Measurements from ENCODE around the gene LACC1. TPM values are rescaled to one million over a fixed set of nuclear protein-coding genes. Genes with fewer than 3 reads are reported as not detected.

Gene LACC1
- total and polyA plus RNA-seq, 2 experiments from 2014 or later = 6.4 to 8.2 TPM

DNA sequence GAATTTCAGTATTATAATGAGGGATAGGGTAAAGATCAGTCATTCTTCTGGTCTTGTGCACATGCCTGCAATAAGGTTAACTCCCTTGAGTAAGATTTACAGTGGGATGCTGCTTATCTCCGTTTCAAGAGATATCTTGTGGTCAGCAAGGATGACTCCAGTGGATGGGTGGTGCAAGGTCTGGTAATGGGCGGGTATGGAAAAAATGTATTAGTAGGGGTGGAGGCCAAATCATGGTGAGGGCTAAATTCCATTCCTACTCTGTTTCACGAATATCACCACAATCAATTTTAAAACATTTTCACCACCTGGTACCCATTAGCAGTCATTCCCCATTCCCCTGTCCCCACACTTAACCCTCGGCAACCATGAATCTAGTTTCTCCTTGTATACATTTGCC, 40.8 kb upstream of the LACC1 start:
- Histone ChIP-seq H3K4me3 (no peak overlapping the region), H3K4me2 (ENCODE audit: unreplicated experiment) (peak overlapping the region; percentile 39), H3K9ac (no peak overlapping the region), H3K36me3 (ENCODE audit: low read depth) (no peaks in the 10 kb centered on the region), H3K9me2 (ENCODE audit: insufficient read depth) (0 out of 2 replicates have a peak, but pooled peaks cover 4% of the 10 kb centered on the region), H3K9me3 (ENCODE audit: low read depth) (no peaks in the 10 kb centered on the region), H3F3A (ENCODE audit: insufficient read depth) (peaks cover 5% of the 10 kb centered on the region; the same call in 1 of the 2 replicates), H4K20me1 (ENCODE audit: insufficient read depth) (no peaks in the 10 kb centered on the region), H3K27ac (peak overlapping the region; percentile 53), H3K79me2 (ENCODE audit: insufficient read depth) (no peaks in the 10 kb centered on the region), H3K27me3 (replicated peaks; ENCODE audit: insufficient read depth) (no peaks in the 10 kb centered on the region), H3K4me1 (ENCODE audit: insufficient read depth) (peaks cover 22% of the 10 kb centered on the region), H2AFZ (no peak overlapping the region)
- in situ Hi-C loops (cut with MboI) = no loop called here
- DNase-seq = peak; percentile 70
- 16 to 20% methylated on average over 4 of the region's 4 CpGs for WGBS, 2 experiments (ENCODE audit: low coverage in 1 of 2, low lambda C conversion rate in 2 of 2, missing lambda C conversion rate in 2 of 2)
- TF ChIP-seq EZH2 (IDR thresholded peaks at IDR 0.05; ENCODE audit: insufficient read depth, poor library complexity, severe bottlenecking) = no peak
- no peak for TF ChIP-seq EZH2phosphoT487 (IDR thresholded peaks at IDR 0.05; ENCODE audit: insufficient read depth, low read depth)

DNA sequence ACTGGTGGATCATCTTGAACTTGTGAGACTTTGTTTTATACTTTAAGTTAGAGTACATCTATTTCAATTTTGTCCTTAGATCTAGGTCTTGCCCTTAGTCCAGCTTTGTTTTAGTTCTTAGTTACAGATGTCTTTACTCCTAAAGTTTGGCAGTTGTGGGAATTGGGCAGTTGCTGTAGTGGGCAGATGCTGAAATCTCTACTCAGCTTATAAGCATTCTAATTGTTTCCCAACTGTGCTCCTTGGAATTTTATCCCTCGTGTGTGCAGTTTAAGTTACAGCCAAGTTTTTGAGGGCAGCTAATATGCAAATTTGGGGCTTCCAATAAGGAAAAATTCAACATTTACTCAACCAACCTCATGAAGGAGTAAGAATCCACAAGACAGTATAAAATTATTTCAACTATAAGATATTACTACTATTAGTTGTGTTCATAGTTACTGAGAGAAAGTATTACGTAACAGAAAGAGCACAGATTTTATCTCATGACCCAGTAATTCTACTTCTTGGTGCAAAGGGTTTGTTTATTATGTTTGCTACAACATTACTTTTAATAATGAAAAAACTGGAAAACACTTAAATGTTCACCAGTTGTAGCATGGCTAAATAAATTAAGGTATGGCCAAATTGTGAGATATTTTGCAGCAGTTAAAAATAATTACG, 33.1 kb upstream of the LACC1 start:
- 63 to 65% methylated on average over 3 of the region's 3 CpGs for WGBS, 2 experiments (ENCODE audit: low coverage in 1 of 2, low lambda C conversion rate in 2 of 2, missing lambda C conversion rate in 2 of 2)
- H3K4me2 ChIP-seq (ENCODE audit: unreplicated experiment) = peak overlapping the region; percentile 39

DNA sequence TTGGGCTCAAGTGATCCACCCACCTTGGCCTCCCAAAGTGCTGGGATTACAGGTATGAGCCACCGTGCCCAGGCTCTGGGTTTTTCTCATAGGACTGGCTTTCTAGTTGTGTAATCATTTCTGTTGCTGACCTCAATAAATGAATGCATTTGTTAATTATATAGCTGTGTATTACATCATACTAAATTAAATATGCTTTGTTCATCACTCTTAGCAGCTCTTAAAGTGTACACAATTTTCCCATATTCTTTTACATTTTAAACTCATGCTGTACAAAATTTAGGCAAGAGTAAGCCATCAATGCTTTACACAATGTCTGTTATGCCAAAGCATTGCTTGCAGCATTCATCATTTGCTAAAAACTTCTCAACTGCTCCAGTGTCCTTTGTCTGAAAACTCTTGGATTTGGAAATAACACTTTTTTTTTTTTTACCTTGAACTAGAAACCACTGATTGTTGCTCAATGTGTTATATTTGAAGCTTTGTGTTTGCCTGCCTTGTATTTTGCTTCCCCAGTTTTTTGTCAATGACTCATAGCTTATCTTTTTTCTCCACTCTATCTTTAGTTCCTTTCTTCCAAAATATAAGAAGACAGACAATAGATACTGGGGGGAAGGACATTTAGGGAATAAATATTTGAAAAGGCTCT, 31.6 kb upstream of the LACC1 start:
- peak overlapping the region; percentile 78 for H3K27ac ChIP-seq
- H3K4me3 ChIP-seq = no peak overlapping the region
- no peaks in the 10 kb centered on the region for H3K27me3 ChIP-seq (replicated peaks; ENCODE audit: insufficient read depth)
- DNase-seq = peak; percentile 78
- H3K9ac ChIP-seq = 0 out of 2 replicates have a peak overlapping the region, but pooled peaks have one; percentile 4
- H3K4me1 ChIP-seq (ENCODE audit: insufficient read depth) = peaks cover 39% of the 10 kb centered on the region
- H3K4me2 ChIP-seq (ENCODE audit: unreplicated experiment) = peak overlapping the region; percentile 66
- H2AFZ ChIP-seq = no peak overlapping the region
- H4K20me1 ChIP-seq (ENCODE audit: insufficient read depth) = no peaks in the 10 kb centered on the region
- H3K9me3 ChIP-seq (ENCODE audit: low read depth) = no peaks in the 10 kb centered on the region
- in situ Hi-C loops (cut with MboI) = no loop called here
- H3K36me3 ChIP-seq (ENCODE audit: low read depth) = peaks cover 10% of the 10 kb centered on the region; the same call in 1 of the 2 replicates
- TF ChIP-seq EZH2phosphoT487 (IDR thresholded peaks at IDR 0.05; ENCODE audit: insufficient read depth, low read depth) = no peak
- TF ChIP-seq EZH2 (IDR thresholded peaks at IDR 0.05; ENCODE audit: insufficient read depth, poor library complexity, severe bottlenecking) = no peak
- H3K9me2 ChIP-seq (ENCODE audit: insufficient read depth) = no peaks in the 10 kb centered on the region
- WGBS, 2 experiments (ENCODE audit: low coverage in 1 of 2, low lambda C conversion rate in 2 of 2, missing lambda C conversion rate in 2 of 2) = 83 to 100% methylated on average over 1 of the region's 1 CpG
- no peaks in the 10 kb centered on the region for H3K79me2 ChIP-seq (ENCODE audit: insufficient read depth)
- peaks cover 26% of the 10 kb centered on the region for H3F3A ChIP-seq (ENCODE audit: insufficient read depth)

More for the DNA sequence above, 33.1 kb upstream of the LACC1 start:
- Histone ChIP-seq H2AFZ (no peak overlapping the region), H3K9me2 (ENCODE audit: insufficient read depth) (0 out of 2 replicates have a peak, but pooled peaks cover 4% of the 10 kb centered on the region), H3K9ac (peak overlapping the region; percentile 14), H3K9me3 (ENCODE audit: low read depth) (no peaks in the 10 kb centered on the region), H3K79me2 (ENCODE audit: insufficient read depth) (no peaks in the 10 kb centered on the region), H3K27ac (peak overlapping the region; percentile 78), H3K27me3 (replicated peaks; ENCODE audit: insufficient read depth) (no peaks in the 10 kb centered on the region), H3F3A (ENCODE audit: insufficient read depth) (peaks cover 26% of the 10 kb centered on the region), H3K36me3 (ENCODE audit: low read depth) (peaks cover 10% of the 10 kb centered on the region; the same call in 1 of the 2 replicates), H3K4me1 (ENCODE audit: insufficient read depth) (peaks cover 39% of the 10 kb centered on the region), H4K20me1 (ENCODE audit: insufficient read depth) (no peaks in the 10 kb centered on the region), H3K4me3 (no peak overlapping the region)
- in situ Hi-C loops (cut with MboI) = no loop called here
- TF ChIP-seq EZH2 (IDR thresholded peaks at IDR 0.05; ENCODE audit: insufficient read depth, poor library complexity, severe bottlenecking) (no peak), EZH2phosphoT487 (IDR thresholded peaks at IDR 0.05; ENCODE audit: insufficient read depth, low read depth) (no peak)
- DNase-seq = peak; percentile 78

DNA sequence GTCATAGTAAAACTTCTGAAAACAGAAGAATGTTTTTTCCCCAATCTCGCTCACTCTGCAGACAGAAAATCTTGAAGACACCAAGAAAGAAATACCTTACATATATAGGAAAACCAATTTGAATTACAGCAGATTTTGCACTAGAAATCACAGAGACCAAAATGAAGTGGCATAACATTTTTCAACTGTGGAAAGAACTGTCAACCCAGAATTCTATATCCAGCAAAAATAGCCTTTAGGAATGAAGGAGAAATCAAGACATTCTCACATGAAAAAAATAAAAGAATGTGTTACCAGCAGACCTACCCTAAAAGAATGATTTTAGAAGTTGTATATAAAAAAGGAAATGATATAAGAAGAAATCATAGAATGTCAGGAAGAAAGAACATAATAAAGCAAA, 28.8 kb upstream of the LACC1 start:
- no peak for TF ChIP-seq EZH2 (IDR thresholded peaks at IDR 0.05; ENCODE audit: insufficient read depth, poor library complexity, severe bottlenecking)
- TF ChIP-seq EZH2phosphoT487 (IDR thresholded peaks at IDR 0.05; ENCODE audit: insufficient read depth, low read depth) = no peak
- Histone ChIP-seq H3K36me3 (ENCODE audit: low read depth) (peaks cover 10% of the 10 kb centered on the region; the same call in 1 of the 2 replicates), H3F3A (ENCODE audit: insufficient read depth) (peaks cover 25% of the 10 kb centered on the region), H3K79me2 (ENCODE audit: insufficient read depth) (no peaks in the 10 kb centered on the region), H4K20me1 (ENCODE audit: insufficient read depth) (no peaks in the 10 kb centered on the region), H3K9me2 (ENCODE audit: insufficient read depth) (no peaks in the 10 kb centered on the region), H3K4me2 (ENCODE audit: unreplicated experiment) (no peak overlapping the region), H3K9me3 (ENCODE audit: low read depth) (peaks cover 3% of the 10 kb centered on the region), H3K4me3 (no peak overlapping the region), H3K27me3 (replicated peaks; ENCODE audit: insufficient read depth) (no peaks in the 10 kb centered on the region), H3K9ac (no peak overlapping the region), H3K4me1 (ENCODE audit: insufficient read depth) (peaks cover 37% of the 10 kb centered on the region), H3K27ac (no peak overlapping the region), H2AFZ (no peak overlapping the region)
- 95 to 100% methylated on average over 1 of the region's 1 CpG for WGBS, 2 experiments (ENCODE audit: low coverage in 1 of 2, low lambda C conversion rate in 2 of 2, missing lambda C conversion rate in 2 of 2)
- in situ Hi-C loops (cut with MboI) = no loop called here
- DNase-seq = peak; percentile 7

Measured in GM23248 (cell line).